H9 (cell line): ENCODE measurements around the gene PAXX. TPM values are rescaled to one million over a fixed set of nuclear protein-coding genes. Genes with fewer than 3 reads are reported as not detected.

ENCODE experiments used
- DNase-seq: peaks from one replicate; pipeline ENCODE4 v3.0.0-alpha.2; 2017
- H2AFZ ChIP-seq: one replicate; pipeline ENCODE4 v1.6.1; 2013; ENCODE audit warnings: mild to moderate bottlenecking, low read length, control low read depth, moderate library complexity
- H2AK5ac ChIP-seq: 2 replicates; pipeline ENCODE4 v1.6.1; 2013; ENCODE audit warnings: low read length, control low read depth, mixed read lengths; ENCODE audit not compliant: insufficient read length
- H2BK120ac ChIP-seq: one replicate; pipeline ENCODE4 v1.6.1; 2013; ENCODE audit warnings: low read depth, mild to moderate bottlenecking, low read length, control low read depth, inconsistent platforms; ENCODE audit not compliant: poor library complexity, severe bottlenecking
- H2BK12ac ChIP-seq: 2 replicates; pipeline ENCODE4 v1.6.1; 2013; ENCODE audit warnings: low read length, control low read depth, mixed read lengths, low read depth; ENCODE audit not compliant: insufficient read length
- H2BK15ac ChIP-seq: 2 replicates; pipeline ENCODE4 v1.6.1; 2013; ENCODE audit warnings: low read depth, low read length, control low read depth
- H2BK20ac ChIP-seq: one replicate; pipeline ENCODE4 v1.6.1; 2013; ENCODE audit warnings: low read depth, mild to moderate bottlenecking, low read length, control low read depth, inconsistent platforms; ENCODE audit not compliant: poor library complexity, severe bottlenecking
- H2BK5ac ChIP-seq: 2 replicates; pipeline ENCODE4 v1.6.1; 2013; ENCODE audit warnings: low read length, control low read depth, mixed read lengths; ENCODE audit not compliant: insufficient read length
- H3K14ac ChIP-seq: 2 replicates; pipeline ENCODE4 v1.6.1; 2013; ENCODE audit warnings: low read length, control low read depth; ENCODE audit not compliant: insufficient read depth
- H3K18ac ChIP-seq: 2 replicates; pipeline ENCODE4 v1.6.1; 2013; ENCODE audit warnings: low read depth, mild to moderate bottlenecking, mixed read lengths, low read length, control low read depth; ENCODE audit not compliant: insufficient read length
- H3K23ac ChIP-seq: 2 replicates; pipeline ENCODE4 v1.6.1; 2013; ENCODE audit warnings: low read length, control low read depth, mixed read lengths, low read depth; ENCODE audit not compliant: insufficient read length
- H3K23me2 ChIP-seq: 2 replicates; pipeline ENCODE4 v1.6.1; 2013; ENCODE audit warnings: low read depth, mild to moderate bottlenecking, mixed read lengths, low read length, control low read depth; ENCODE audit not compliant: insufficient read length, poor library complexity, severe bottlenecking
- H3K27ac ChIP-seq: 2 replicates; pipeline ENCODE4 v1.5.1; 2013; ENCODE audit warnings: low read length, control low read depth, mixed read lengths, low read depth; ENCODE audit not compliant: insufficient read length
- H3K27me3 ChIP-seq: 2 replicates; pipeline ENCODE4 v1.6.1; 2013; ENCODE audit warnings: low read length, control low read depth, inconsistent platforms; ENCODE audit not compliant: insufficient read depth
- H3K4ac ChIP-seq: 2 replicates; pipeline ENCODE4 v1.6.1; 2013; ENCODE audit warnings: low read depth, mild to moderate bottlenecking, control low read depth, inconsistent platforms, low read length, moderate library complexity
- H3K4me1 ChIP-seq: 2 replicates; pipeline ENCODE4 v1.6.1; 2013; ENCODE audit warnings: low read length, control low read depth, inconsistent platforms; ENCODE audit not compliant: insufficient read depth
- H3K4me2 ChIP-seq: 2 replicates; pipeline ENCODE4 v1.6.1; 2013; ENCODE audit warnings: low read length, control low read depth, mixed read lengths; ENCODE audit not compliant: insufficient read length, insufficient read depth
- H3K56ac ChIP-seq: 2 replicates; pipeline ENCODE4 v1.6.1; 2013; ENCODE audit warnings: low read depth, mild to moderate bottlenecking, mixed read lengths, low read length, control low read depth; ENCODE audit not compliant: insufficient read length
- H3K79me1 ChIP-seq: 2 replicates; pipeline ENCODE4 v1.6.1; 2013; ENCODE audit warnings: low read depth, mild to moderate bottlenecking, moderate library complexity, low read length, control low read depth, inconsistent platforms; ENCODE audit not compliant: insufficient read depth, poor library complexity, severe bottlenecking
- H3K79me2 ChIP-seq: 2 replicates; pipeline ENCODE4 v1.6.1; 2013; ENCODE audit warnings: low read length, control low read depth, inconsistent platforms; ENCODE audit not compliant: insufficient read depth
- H3K9ac ChIP-seq: 2 replicates; pipeline ENCODE4 v1.6.1; 2013; ENCODE audit warnings: low read length, control low read depth, mixed read lengths; ENCODE audit not compliant: insufficient read length; ENCODE audit errors: extremely low read depth
- H3K9me3 ChIP-seq: one replicate; pipeline ENCODE4 v1.6.1; 2013; ENCODE audit warnings: low read depth, low read length, inconsistent platforms; ENCODE audit not compliant: control insufficient read depth
- H3T11ph ChIP-seq: one replicate; pipeline ENCODE4 v1.6.1; 2013; ENCODE audit warnings: mild to moderate bottlenecking, low read length, control low read depth, inconsistent platforms
- H4K20me1 ChIP-seq: one replicate; pipeline ENCODE4 v1.6.1; 2013; ENCODE audit not compliant: control insufficient read depth, insufficient read length, insufficient read depth
- H4K5ac ChIP-seq: 2 replicates; pipeline ENCODE4 v1.6.1; 2013; ENCODE audit warnings: low read depth, mild to moderate bottlenecking, mixed read lengths, low read length, control low read depth; ENCODE audit not compliant: insufficient read length
- H4K8ac ChIP-seq: replicated peaks from 2 replicates; pipeline ENCODE4 v1.6.1; 2013; ENCODE audit warnings: low read length, control low read depth, mixed read lengths, low read depth; ENCODE audit not compliant: insufficient read length
- H4K91ac ChIP-seq: 2 replicates; pipeline ENCODE4 v1.6.1; 2013; ENCODE audit warnings: low read depth, mild to moderate bottlenecking, moderate library complexity, mixed read lengths, low read length, control low read depth; ENCODE audit not compliant: insufficient read length
- H3K27ac Mint-ChIP-seq, 3 experiments: 2 replicates in 2 of 3; 3 replicates in 1 of 3; pipeline ENCODE4 v1.8.0; 2020 to 2021; ENCODE audit warnings: mixed read lengths in 3 of 3, mild to moderate bottlenecking in 1 of 3, moderate library complexity in 1 of 3
- H3K27me3 Mint-ChIP-seq: 2 replicates; pipeline ENCODE4 v1.8.0; 2021; ENCODE audit warnings: low read depth, mild to moderate bottlenecking, moderate library complexity, mixed read lengths
- H3K36me3 Mint-ChIP-seq, 3 experiments: 2 replicates in 2 of 3; 3 replicates in 1 of 3; pipeline ENCODE4 v1.8.0; 2020 to 2021; ENCODE audit warnings: low read depth in 3 of 3, mixed read lengths in 3 of 3; ENCODE audit not compliant: insufficient read depth in 1 of 3
- H3K4me1 Mint-ChIP-seq, 2 experiments: 2 replicates each; pipeline ENCODE4 v1.8.0; 2020; ENCODE audit warnings: mixed read lengths in 2 of 2
- H3K4me3 Mint-ChIP-seq, 2 experiments: 2 replicates in 1 of 2; 3 replicates in 1 of 2; pipeline ENCODE4 v1.8.0; 2020 to 2021; ENCODE audit warnings: mild to moderate bottlenecking in 2 of 2, mixed read lengths in 2 of 2, moderate library complexity in 1 of 2
- H3K9me3 Mint-ChIP-seq, 2 experiments: 2 replicates in 1 of 2; 3 replicates in 1 of 2; pipeline ENCODE4 v1.8.0; 2020; ENCODE audit warnings: mild to moderate bottlenecking in 2 of 2, mixed read lengths in 2 of 2, moderate library complexity in 1 of 2
- CTCF ChIP-seq: fragments of 200-600 bp; sonication (generic); conservative IDR thresholded peaks from 3 replicates; pipeline ENCODE4 v1.8.0; 2021; ENCODE audit warnings: antibody characterized with exemption, mild to moderate bottlenecking
- WGBS: extraction: QIAGEN DNeasy Blood & Tissue Kit; methylation state at CpG from one replicate; pipeline ENCODE4 v1.1.7; 2013; ENCODE audit warnings: missing lambda C conversion rate, low lambda C conversion rate, mixed read lengths; ENCODE audit not compliant: insufficient read length; ENCODE audit errors: extremely low coverage; 5-methylcytosine and 5-hydroxymethylcytosine counted together
- total RNA-seq: library from RNA; stranded (reverse); gene quantifications from 2 replicates; pipeline ENCODE4 v1.2.1, GENCODE V29; 2021

PAXX gene
- total RNA-seq, 1 experiment from 2014 or later, result 51.2 TPM

DNA sequence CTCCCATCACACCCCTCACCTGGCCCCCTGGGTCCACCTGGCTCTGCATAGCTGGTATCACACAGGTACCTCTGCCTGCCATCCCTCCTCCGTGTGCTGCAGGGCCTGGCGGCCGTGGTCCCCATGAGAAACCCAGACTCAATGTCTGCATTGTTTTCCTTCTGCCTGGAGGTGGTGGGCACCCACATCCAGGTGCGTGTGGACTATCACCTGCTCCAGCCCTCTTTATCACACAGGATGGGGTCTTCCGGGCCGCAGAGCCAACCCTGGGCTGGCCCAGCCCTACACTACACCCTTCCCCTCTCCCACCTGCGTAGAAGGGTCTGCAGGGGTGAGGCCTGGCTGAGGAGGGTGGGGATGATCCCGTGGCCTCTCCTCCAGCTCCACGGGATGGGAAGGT, 46.7 kb downstream of the PAXX start:
- H2BK12ac ChIP-seq, result no peak overlapping the region
- H4K20me1 ChIP-seq, result no peaks in the 10 kb centered on the region
- H3K9me3 Mint-ChIP-seq, result no peaks in the 10 kb centered on the region
- no peak for DNase-seq
- H3K14ac ChIP-seq, result no peak overlapping the region
- no peak overlapping the region for H2BK120ac ChIP-seq
- no peak overlapping the region for H3K4me3 Mint-ChIP-seq
- H3K4me2 ChIP-seq, result no peak overlapping the region
- TF ChIP-seq CTCF, result no peak
- H3K9me3 ChIP-seq, result no peaks in the 10 kb centered on the region
- no peak overlapping the region for H4K91ac ChIP-seq
- H4K5ac ChIP-seq, result no peak overlapping the region
- H3K4ac ChIP-seq, result no peak overlapping the region
- no peak overlapping the region for H3K56ac ChIP-seq
- H2AFZ ChIP-seq, result no peak overlapping the region
- no peak overlapping the region for H2BK20ac ChIP-seq
- H4K8ac ChIP-seq, result no peak overlapping the region
- no peak overlapping the region for H3K27ac ChIP-seq
- no peak overlapping the region for H3T11ph ChIP-seq
- H3K9ac ChIP-seq, result no peak overlapping the region
- no peak overlapping the region for H3K27ac Mint-ChIP-seq
- WGBS, result no CpG with 5 or more reads among the region's 9 CpGs
- no peak overlapping the region for H3K18ac ChIP-seq
- H3K79me1 ChIP-seq, result no peaks in the 10 kb centered on the region
- H3K23ac ChIP-seq, result no peak overlapping the region
- peaks cover 0 to 14% (median 5%) of the 10 kb centered on the region in 3 experiments; a peak in 5 of 7 replicates for H3K36me3 Mint-ChIP-seq
- H3K23me2 ChIP-seq, result no peaks in the 10 kb centered on the region
- no peak overlapping the region for H2BK15ac ChIP-seq
- H3K79me2 ChIP-seq, result no peaks in the 10 kb centered on the region; the same call in 1 of the 2 replicates
- H3K27me3 Mint-ChIP-seq, result peaks cover 7% of the 10 kb centered on the region
- no peak overlapping the region for H2BK5ac ChIP-seq
- no peak overlapping the region for H2AK5ac ChIP-seq
- no peaks in the 10 kb centered on the region for H3K27me3 ChIP-seq
- no peaks in the 10 kb centered on the region; a peak in 1 of 4 replicates for H3K4me1 Mint-ChIP-seq
- H3K4me1 ChIP-seq, result no peaks in the 10 kb centered on the region
